Naive thymus-derived CD4-positive, alpha-beta T cell (primary cell): ENCODE measurements around the gene CXorf66. TPM values are rescaled to one million over a fixed set of nuclear protein-coding genes. Genes with fewer than 3 reads are reported as not detected.
"Not testable (repeated sequence)": the region's sequence is repeated elsewhere in the genome, so short reads cannot be mapped to it uniquely, and the experiment has no call there.

ENCODE experiments used
- ATAC-seq: fragments of 150-1000 bp; cut with Tn5 transposase; 2 replicates; pipeline ENCODE4 v1.10.0; 2021; ENCODE audit warnings: mild to moderate bottlenecking, moderate library complexity
- CTCF ChIA-PET: fragments of 350-600 bp; sonication (Branson Sonifier 250); formaldehyde crosslinking; loops from one replicate; lab custom pipeline; 2021; ENCODE audit warnings: antibody characterized with exemption; lab: Charles Lee
- POLR2A ChIA-PET: fragments of 350-600 bp; sonication (Branson Sonifier 250); formaldehyde crosslinking; loops from one replicate; lab custom pipeline; 2021; ENCODE audit warnings: antibody characterized with exemption, inconsistent platforms; lab: Charles Lee
- DNase-seq, 9 donors: peaks; one replicate each; pipeline versions ENCODE4 v3.0.0 to v3.0.0-alpha.2; 2020 to 2022; ENCODE audit warnings: mixed read lengths in 1 of 9
- H3K27ac ChIP-seq: one replicate; pipeline ENCODE4 v1.7.0; 2013; ENCODE audit warnings: mild to moderate bottlenecking, low read depth, low read length, moderate library complexity
- H3K27me3 ChIP-seq, 2 donors: one replicate each; pipeline ENCODE4 v1.7.0; 2013; ENCODE audit warnings: low read length in 2 of 2, mild to moderate bottlenecking in 2 of 2, moderate library complexity in 2 of 2; ENCODE audit not compliant: control insufficient read depth in 2 of 2, insufficient read depth in 2 of 2
- H3K36me3 ChIP-seq, 3 experiments: 1 replicate in 2 of 3; 2 replicates in 1 of 3; pipeline ENCODE4 v1.7.0; 2013; ENCODE audit warnings: low read length in 3 of 3, mild to moderate bottlenecking in 3 of 3, moderate library complexity in 1 of 3; ENCODE audit not compliant: insufficient read depth in 3 of 3, control insufficient read depth in 2 of 3
- H3K4me1 ChIP-seq, 2 donors: one replicate each; pipeline ENCODE4 v1.7.0; 2013; ENCODE audit warnings: low read length in 2 of 2, mild to moderate bottlenecking in 2 of 2, moderate library complexity in 1 of 2; ENCODE audit not compliant: control insufficient read depth in 2 of 2, insufficient read depth in 2 of 2
- H3K4me3 ChIP-seq: 2 replicates; pipeline ENCODE4 v1.7.0; 2013; ENCODE audit warnings: mild to moderate bottlenecking, low read length
- H3K9me3 ChIP-seq, 3 experiments: 1 replicate in 2 of 3; 2 replicates in 1 of 3; pipeline ENCODE4 v1.7.0; 2013; ENCODE audit warnings: low read length in 3 of 3; ENCODE audit not compliant: control insufficient read depth in 2 of 3
- H3K27ac Mint-ChIP-seq, 9 donors: one replicate each; pipeline ENCODE4 v1.8.0; 2020 to 2022; ENCODE audit warnings: mixed read lengths in 9 of 9, mild to moderate bottlenecking in 8 of 9, moderate library complexity in 5 of 9, inconsistent platforms in 2 of 9
- H3K27me3 Mint-ChIP-seq, 5 donors: one replicate each; pipeline ENCODE4 v1.8.0; 2021 to 2022; ENCODE audit warnings: mixed read lengths in 5 of 5, mild to moderate bottlenecking in 1 of 5
- H3K36me3 Mint-ChIP-seq, 5 donors: one replicate each; pipeline ENCODE4 v1.8.0; 2020 to 2022; ENCODE audit warnings: mixed read lengths in 5 of 5, mild to moderate bottlenecking in 3 of 5, inconsistent platforms in 1 of 5
- H3K4me1 Mint-ChIP-seq, 7 donors: one replicate each; pipeline ENCODE4 v1.8.0; 2020 to 2022; ENCODE audit warnings: mixed read lengths in 7 of 7, mild to moderate bottlenecking in 3 of 7, inconsistent platforms in 1 of 7
- H3K4me3 Mint-ChIP-seq, 10 donors: one replicate each; pipeline ENCODE4 v1.8.0; 2020 to 2022; ENCODE audit warnings: mild to moderate bottlenecking in 10 of 10, mixed read lengths in 10 of 10, moderate library complexity in 6 of 10, inconsistent platforms in 2 of 10
- H3K9me3 Mint-ChIP-seq, 11 donors: one replicate each; pipeline ENCODE4 v1.8.0; 2020 to 2022; ENCODE audit warnings: mixed read lengths in 11 of 11, mild to moderate bottlenecking in 4 of 11, inconsistent platforms in 1 of 11, moderate library complexity in 1 of 11
- intact Hi-C, 2 donors: fragments of 100-400 bp; cut with micrococcal nuclease; formaldehyde crosslinking; loops; one replicate each; pipeline ENCODE4 v1.15.1; 2023
- polyA plus RNA-seq, 2 donors: library from polyadenylated mRNA; unstranded; fragments of 300-500 nt; fragmentation: Illumina TruSeq; gene quantifications; one replicate each; pipeline ENCODE4 v1.2.3, GENCODE V29; 2021
- total RNA-seq, 6 experiments: library from RNA in 5 of 6; stranded (reverse) in 5 of 6; gene quantifications; 1 replicate in 5 of 6; 2 replicates in 1 of 6; pipeline ENCODE4 v1.2.3 and lab custom pipeline; 2021 to 2026

The CXorf66 gene
- total and polyA plus RNA-seq, 7 experiments from 2014 or later: not detected

DNA sequence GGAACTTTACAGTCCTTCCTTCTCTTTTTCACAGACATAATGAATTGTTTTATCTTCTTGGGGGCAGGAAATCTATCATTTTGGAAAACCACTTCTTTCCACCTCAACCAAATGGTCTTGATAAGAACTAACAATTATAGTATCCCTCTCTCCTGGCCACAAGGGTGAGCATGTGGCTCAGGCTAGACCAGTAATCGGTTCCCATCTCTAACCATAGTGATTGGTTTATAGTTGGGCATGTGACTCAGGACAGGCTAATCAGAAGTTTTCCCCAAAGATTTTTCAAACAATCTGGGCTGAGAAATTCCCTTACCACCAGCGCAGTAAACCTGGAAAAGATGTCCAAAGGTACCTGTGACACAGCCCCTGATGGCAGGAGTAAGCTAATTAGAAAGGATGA lies 4.0 kb upstream of the CXorf66 start:
- CTCF ChIA-PET: no interaction called here
- Histone ChIP-seq H3K36me3 (no peaks in the 10 kb centered on the region), H3K4me1 (no peaks in the 10 kb centered on the region), H3K27ac (no peak overlapping the region), H3K4me3 (no peak overlapping the region), H3K9me3 (no peaks in the 10 kb centered on the region), H3K27me3 (no peaks in the 10 kb centered on the region)
- H3K4me1 Mint-ChIP-seq: no peaks in the 10 kb centered on the region
- intact Hi-C loops: no loop called here
- H3K27me3 Mint-ChIP-seq: peaks cover 7 to 22% (median 11%) of the 10 kb centered on the region in 5 donors
- no peak overlapping the region for H3K27ac Mint-ChIP-seq
- no peak for DNase-seq
- no peak for ATAC-seq
- POLR2A ChIA-PET: no interaction called here
- H3K4me3 Mint-ChIP-seq: no peak overlapping the region
- no peaks in the 10 kb centered on the region for H3K36me3 Mint-ChIP-seq
- H3K9me3 Mint-ChIP-seq: peaks cover 0 to under 1% (median 0%) of the 10 kb centered on the region in 11 donors

DNA sequence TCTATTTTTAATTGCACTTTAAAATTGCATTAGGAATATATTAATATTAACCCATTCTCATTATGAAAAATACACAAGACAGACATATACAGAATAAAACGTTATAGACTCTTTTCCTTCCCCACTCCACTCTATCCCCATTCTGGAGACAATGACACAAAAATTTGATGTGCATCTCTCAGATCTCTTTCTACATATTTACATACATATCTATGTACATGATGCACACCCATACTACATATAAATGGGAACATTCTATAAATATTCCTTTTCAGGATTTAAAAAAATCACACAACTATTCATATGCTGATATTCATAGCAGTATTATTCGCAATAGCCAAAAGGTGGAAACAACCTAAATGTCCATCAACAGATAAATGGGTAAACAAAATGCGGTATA lies 2.4 kb upstream of the CXorf66 start:
- no peak overlapping the region for H3K27ac ChIP-seq
- Mint-ChIP-seq H3K27ac (no peak overlapping the region), H3K9me3 (peaks cover 0 to 5% (median 0%) of the 10 kb centered on the region in 11 donors), H3K4me3 (no peak overlapping the region), H3K27me3 (peaks cover 7 to 22% (median 11%) of the 10 kb centered on the region in 5 donors), H3K36me3 (no peaks in the 10 kb centered on the region), H3K4me1 (no peaks in the 10 kb centered on the region)
- H3K27me3 ChIP-seq: no peaks in the 10 kb centered on the region
- ChIA-PET POLR2A (no interaction called here), CTCF (interaction anchor here (0.6 kb wide), 1 partner anchor 98 kb away, joined by 3 read pairs; no protein-coding TSS in a partner anchor)
- intact Hi-C loops: no loop called here
- H3K36me3 ChIP-seq: no peaks in the 10 kb centered on the region
- DNase-seq (no peak), ATAC-seq (no peak)
- no peaks in the 10 kb centered on the region for H3K9me3 ChIP-seq
- no peaks in the 10 kb centered on the region for H3K4me1 ChIP-seq
- H3K4me3 ChIP-seq: no peak overlapping the region

DNA sequence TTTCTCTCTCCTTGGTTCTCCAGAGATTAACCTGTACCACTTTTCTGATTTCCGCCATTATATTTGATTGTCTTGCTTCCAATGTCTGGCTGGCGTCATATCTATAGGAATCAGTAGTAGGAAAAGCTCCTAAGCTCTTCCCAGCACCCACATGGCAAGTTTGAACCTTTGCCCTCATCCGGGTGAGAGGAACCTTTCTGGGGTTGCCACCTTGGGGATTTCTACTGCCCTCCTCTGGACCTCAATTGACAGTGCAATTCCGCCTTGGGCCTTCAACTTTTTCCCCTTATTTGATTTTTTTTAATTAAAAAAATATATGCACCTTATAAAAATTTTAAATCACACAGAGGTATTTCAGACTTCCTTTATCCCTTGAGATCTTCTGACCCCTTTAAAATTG lies 2.0 kb upstream of the CXorf66 start:
- intact Hi-C loops: no loop called here
- Histone ChIP-seq H3K36me3 (no peaks in the 10 kb centered on the region), H3K27ac (no peak overlapping the region), H3K9me3 (no peaks in the 10 kb centered on the region), H3K27me3 (no peaks in the 10 kb centered on the region), H3K4me1 (no peaks in the 10 kb centered on the region), H3K4me3 (no peak overlapping the region)
- Mint-ChIP-seq H3K27me3 (peaks cover 7 to 22% (median 11%) of the 10 kb centered on the region in 5 donors), H3K4me1 (no peaks in the 10 kb centered on the region), H3K27ac (no peak overlapping the region), H3K9me3 (peaks cover 0 to 5% (median 0%) of the 10 kb centered on the region in 11 donors), H3K36me3 (no peaks in the 10 kb centered on the region), H3K4me3 (no peak overlapping the region)
- POLR2A ChIA-PET: no interaction called here
- CTCF ChIA-PET: interaction anchor here (0.6 kb wide), 1 partner anchor 98 kb away, joined by 3 read pairs; no protein-coding TSS in a partner anchor
- no peak for DNase-seq
- ATAC-seq: no peak

DNA sequence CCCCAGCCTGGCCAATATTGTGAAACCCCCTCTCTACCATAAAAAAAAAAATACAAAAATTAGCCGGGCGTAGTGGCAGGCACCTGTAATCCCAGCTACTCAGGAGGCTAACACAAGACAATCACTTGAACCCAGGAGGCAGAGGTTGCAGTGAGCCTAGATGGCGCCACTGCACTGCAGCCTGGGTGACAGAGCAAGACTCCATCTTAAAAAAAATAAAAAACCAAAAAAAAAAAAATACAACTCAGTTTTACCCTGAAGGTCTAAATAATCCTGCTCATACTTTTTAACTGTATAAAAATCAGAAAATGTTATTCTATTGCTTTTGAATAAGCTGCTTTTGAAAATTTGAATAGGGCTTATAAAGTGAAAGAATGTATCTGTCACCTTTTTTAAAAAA lies 838 bp upstream of the CXorf66 start:
- H3K36me3 Mint-ChIP-seq, H3K27ac ChIP-seq, H3K4me3 Mint-ChIP-seq, POLR2A ChIA-PET, H3K4me1 ChIP-seq, ATAC-seq, DNase-seq, H3K4me1 Mint-ChIP-seq, CTCF ChIA-PET, H3K36me3 ChIP-seq, intact Hi-C loops, H3K27ac Mint-ChIP-seq, H3K4me3 ChIP-seq, H3K9me3 ChIP-seq, H3K27me3 ChIP-seq, H3K9me3 Mint-ChIP-seq: not testable (repeated sequence)
- peaks cover 0 to 13% (median 8%) of the 10 kb centered on the region in 5 donors for H3K27me3 Mint-ChIP-seq

DNA sequence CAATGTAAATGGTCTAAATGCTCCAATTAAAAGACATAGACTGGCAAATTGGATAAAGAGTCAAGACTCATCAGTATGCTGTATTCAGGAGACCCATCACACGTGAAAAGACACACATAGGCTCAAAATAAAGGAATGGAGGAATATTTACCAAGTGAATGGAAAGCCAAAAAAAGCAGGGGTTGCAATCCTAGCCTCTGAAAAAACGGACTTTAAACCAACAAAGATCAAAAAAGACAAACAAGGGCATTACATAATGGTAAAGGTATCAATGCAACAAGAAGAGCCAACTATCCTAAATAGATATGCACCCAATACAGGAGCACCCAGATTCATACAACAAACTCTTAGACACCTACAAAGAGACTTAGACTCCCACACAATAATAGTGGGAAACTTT lies 4.2 kb downstream of the CXorf66 start:
- peaks cover 0 to 10% (median 0%) of the 10 kb centered on the region in 11 donors for H3K9me3 Mint-ChIP-seq
- H3K4me3 ChIP-seq, H3K4me3 Mint-ChIP-seq, H3K36me3 ChIP-seq, H3K27ac ChIP-seq, H3K4me1 Mint-ChIP-seq, H3K27me3 Mint-ChIP-seq, H3K4me1 ChIP-seq, DNase-seq, intact Hi-C loops, CTCF ChIA-PET, ATAC-seq, H3K27me3 ChIP-seq, POLR2A ChIA-PET, H3K9me3 ChIP-seq, H3K27ac Mint-ChIP-seq, H3K36me3 Mint-ChIP-seq: not testable (repeated sequence)

DNA sequence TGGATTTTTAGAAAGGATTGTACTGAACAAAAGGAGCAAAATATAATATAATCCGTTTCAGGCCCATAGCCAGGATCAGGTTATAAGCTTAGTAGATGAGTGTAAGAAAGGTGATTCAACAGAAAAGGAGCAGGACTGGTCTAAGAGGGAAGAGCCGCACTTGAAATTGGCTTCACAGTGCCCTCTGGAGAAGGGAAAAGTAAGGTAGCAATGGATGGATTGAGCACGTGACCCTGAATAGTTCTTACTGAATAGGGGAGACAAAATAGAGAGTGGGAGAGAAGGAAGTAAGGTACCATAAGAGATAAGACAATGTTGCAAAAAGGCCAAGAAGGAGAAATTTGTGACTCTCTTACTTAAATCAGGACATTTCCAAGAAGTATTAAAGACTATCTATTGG lies 15.6 kb downstream of the CXorf66 start:
- Histone ChIP-seq H3K27me3 (no peaks in the 10 kb centered on the region), H3K27ac (no peak overlapping the region), H3K36me3 (no peaks in the 10 kb centered on the region), H3K9me3 (no peaks in the 10 kb centered on the region), H3K4me3 (no peak overlapping the region), H3K4me1 (no peaks in the 10 kb centered on the region)
- ATAC-seq (no peak), DNase-seq (no peak)
- no peaks in the 10 kb centered on the region for H3K36me3 Mint-ChIP-seq
- ChIA-PET CTCF (no interaction called here), POLR2A (no interaction called here)
- H3K27ac Mint-ChIP-seq: no peak overlapping the region
- intact Hi-C loops: no loop called here
- no peak overlapping the region for H3K4me3 Mint-ChIP-seq
- peaks cover 0 to 2% (median 0%) of the 10 kb centered on the region in 11 donors for H3K9me3 Mint-ChIP-seq
- H3K4me1 Mint-ChIP-seq: no peaks in the 10 kb centered on the region
- no peaks in the 10 kb centered on the region for H3K27me3 Mint-ChIP-seq

DNA sequence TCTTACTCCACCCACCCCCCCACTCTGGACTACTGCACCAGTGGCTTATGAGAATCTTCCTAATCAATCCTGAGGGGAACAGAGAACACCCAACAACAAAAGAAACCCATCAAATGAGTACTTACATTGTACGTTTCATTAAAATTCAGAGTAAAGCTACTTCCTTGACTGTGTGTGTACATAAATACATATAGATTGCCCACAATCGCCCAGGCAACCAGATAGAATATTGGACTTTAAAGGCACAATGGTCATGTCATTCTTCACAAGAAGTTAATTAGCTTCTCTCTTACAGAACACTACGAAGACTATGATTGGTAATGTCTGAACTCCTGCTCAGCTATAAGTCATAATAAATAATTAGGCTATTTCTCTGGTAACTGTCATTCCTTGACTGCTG lies 20.2 kb downstream of the CXorf66 start:
- Histone ChIP-seq H3K36me3 (no peaks in the 10 kb centered on the region), H3K27me3 (no peaks in the 10 kb centered on the region), H3K4me3 (no peak overlapping the region), H3K4me1 (no peaks in the 10 kb centered on the region), H3K9me3 (no peaks in the 10 kb centered on the region), H3K27ac (no peak overlapping the region)
- peaks cover 0 to 8% (median 0%) of the 10 kb centered on the region in 5 donors for H3K27me3 Mint-ChIP-seq
- peaks cover 0 to 4% (median 0%) of the 10 kb centered on the region in 7 donors for H3K4me1 Mint-ChIP-seq
- intact Hi-C loops: no loop called here
- ChIA-PET CTCF (no interaction called here), POLR2A (no interaction called here)
- H3K4me3 Mint-ChIP-seq: no peak overlapping the region
- ATAC-seq (no peak), DNase-seq (no peak)
- no peaks in the 10 kb centered on the region for H3K36me3 Mint-ChIP-seq
- no peak overlapping the region for H3K27ac Mint-ChIP-seq
- peaks cover 0 to 2% (median 0%) of the 10 kb centered on the region in 11 donors for H3K9me3 Mint-ChIP-seq
